ENCODE measurements around the gene HOXD8. TPM values are rescaled to one million over a fixed set of nuclear protein-coding genes. Genes with fewer than 3 reads are reported as not detected.

HOXD8 gene
- total RNA-seq, 1 experiment from 2014 or later: 0.49 TPM

- no peak for DNase-seq (ENCODE audit: low read depth)
Measured at GRCh38 chr2:176090862-176091261, 38.6 kb upstream of the HOXD8 start.

- no peak for DNase-seq (ENCODE audit: low read depth)
Measured at GRCh38 chr2:176091329-176092258, 37.9 kb upstream of the HOXD8 start.

DNA sequence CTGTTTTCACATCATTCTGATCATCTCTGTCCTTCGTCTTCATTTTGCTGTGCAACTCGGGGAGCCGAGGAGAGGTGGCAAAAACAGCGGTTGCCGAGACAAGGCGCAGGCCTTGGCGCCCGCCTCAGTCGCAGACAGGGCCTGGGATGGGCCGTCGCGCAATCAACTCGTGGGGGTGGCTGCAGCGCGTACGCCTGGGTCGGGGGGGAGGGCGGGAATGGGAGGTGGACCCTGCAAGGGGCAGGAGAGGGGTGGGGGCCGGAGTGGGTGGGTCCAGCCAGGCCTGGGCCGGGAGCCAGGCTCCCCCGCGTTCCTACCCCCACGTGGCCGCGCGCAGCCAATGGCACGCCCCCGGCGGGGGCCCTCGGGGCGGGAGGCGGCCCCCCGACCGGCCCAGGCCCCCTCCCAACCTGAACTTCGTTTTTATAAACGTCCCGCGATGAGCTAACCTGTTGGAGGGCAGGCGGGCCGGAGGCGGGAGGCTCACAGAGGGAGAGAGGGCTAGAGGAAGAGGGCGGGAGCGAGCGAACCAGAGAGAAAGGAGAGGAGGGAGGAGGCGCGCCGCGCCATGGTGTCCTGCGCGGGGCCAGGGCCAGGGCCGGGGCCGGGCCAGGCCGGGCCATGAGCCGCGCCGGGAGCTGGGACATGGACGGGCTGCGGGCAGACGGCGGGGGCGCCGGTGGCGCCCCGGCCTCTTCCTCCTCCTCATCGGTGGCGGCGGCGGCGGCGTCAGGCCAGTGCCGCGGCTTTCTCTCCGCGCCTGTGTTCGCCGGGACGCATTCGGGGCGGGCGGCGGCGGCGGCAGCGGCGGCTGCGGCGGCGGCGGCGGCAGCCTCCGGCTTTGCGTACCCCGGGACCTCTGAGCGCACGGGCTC is 37.0 kb upstream of the HOXD8 start, which contains the start of gene HOXD13:
HOXD13 (plus strand) TSS at position 452 of the 875 bp plus-strand sequence; CDS start at position 622, 170 bp downstream.
- DNase-seq (ENCODE audit: low read depth): peak; percentile 54

DNA sequence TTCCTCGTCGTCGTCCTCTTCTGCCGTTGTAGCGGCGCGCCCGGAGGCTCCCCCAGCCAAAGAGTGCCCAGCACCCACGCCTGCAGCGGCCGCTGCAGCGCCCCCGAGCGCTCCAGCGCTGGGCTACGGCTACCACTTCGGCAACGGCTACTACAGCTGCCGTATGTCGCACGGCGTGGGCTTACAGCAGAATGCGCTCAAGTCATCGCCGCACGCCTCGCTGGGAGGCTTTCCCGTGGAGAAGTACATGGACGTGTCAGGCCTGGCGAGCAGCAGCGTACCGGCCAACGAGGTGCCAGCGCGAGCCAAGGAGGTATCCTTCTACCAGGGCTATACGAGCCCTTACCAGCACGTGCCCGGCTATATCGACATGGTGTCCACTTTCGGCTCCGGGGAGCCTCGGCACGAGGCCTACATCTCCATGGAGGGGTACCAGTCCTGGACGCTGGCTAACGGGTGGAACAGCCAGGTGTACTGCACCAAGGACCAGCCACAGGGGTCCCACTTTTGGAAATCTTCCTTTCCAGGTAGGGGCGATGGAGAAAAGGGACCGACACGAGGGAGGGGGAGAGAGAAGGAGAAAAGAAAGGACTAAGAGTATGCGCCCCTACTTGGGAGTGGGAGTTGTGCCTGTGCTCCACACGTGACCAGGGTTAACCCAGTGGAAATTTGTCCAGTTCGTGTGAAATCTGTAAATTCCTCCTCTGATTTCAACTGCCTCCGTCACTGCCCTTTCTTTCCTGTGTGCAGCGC is 36.2 kb upstream of the HOXD8 start:
- DNase-seq (ENCODE audit: low read depth): peak; percentile 55

DNA sequence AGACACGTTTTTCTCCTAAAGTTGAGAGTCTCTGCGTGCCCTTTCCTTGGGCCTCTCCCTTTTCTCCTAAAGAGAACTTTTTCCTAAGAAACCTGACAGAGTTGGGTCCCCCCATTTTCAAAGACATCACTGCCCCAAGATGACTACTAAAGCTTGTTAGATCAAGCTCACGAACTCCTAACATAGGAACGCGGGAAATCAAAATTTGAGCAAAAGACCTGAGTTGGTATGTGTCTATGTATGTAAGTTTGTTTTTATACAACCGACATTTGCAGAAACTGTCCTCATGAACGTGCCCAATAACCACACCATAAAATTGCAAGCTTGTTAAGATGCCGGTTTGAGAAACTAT is 35.6 kb upstream of the HOXD8 start:
- DNase-seq (ENCODE audit: low read depth): no peak

DNA sequence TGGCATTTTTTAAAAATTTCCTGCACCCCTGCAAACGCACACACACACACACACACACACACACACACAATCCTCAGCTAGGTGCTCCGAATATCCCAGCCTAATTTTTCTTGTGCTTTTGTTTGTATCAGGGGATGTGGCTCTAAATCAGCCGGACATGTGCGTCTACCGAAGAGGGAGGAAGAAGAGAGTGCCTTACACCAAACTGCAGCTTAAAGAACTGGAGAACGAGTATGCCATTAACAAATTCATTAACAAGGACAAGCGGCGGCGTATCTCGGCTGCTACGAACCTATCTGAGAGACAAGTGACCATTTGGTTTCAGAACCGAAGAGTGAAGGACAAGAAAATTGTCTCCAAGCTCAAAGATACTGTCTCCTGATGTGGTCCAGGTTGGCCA is 35.2 kb upstream of the HOXD8 start:
- no peak for DNase-seq (ENCODE audit: low read depth)

GRCh38 chr2:176095421-176095820 is 34.1 kb upstream of the HOXD8 start:
- no peak for DNase-seq (ENCODE audit: low read depth)

GRCh38 chr2:176096243-176096985 is 33.1 kb upstream of the HOXD8 start:
- DNase-seq (ENCODE audit: low read depth): peak; percentile 67

GRCh38 chr2:176096986-176097819 is 32.3 kb upstream of the HOXD8 start:
- peak; percentile 84 for DNase-seq (ENCODE audit: low read depth)

- DNase-seq (ENCODE audit: low read depth): no peak
Measured at GRCh38 chr2:176097820-176098365, 31.6 kb upstream of the HOXD8 start.

GRCh38 chr2:176098366-176099158 is 30.9 kb upstream of the HOXD8 start:
- no peak for DNase-seq (ENCODE audit: low read depth)

- DNase-seq (ENCODE audit: low read depth): no peak
Measured at GRCh38 chr2:176099159-176099727, 30.3 kb upstream of the HOXD8 start.

DNA sequence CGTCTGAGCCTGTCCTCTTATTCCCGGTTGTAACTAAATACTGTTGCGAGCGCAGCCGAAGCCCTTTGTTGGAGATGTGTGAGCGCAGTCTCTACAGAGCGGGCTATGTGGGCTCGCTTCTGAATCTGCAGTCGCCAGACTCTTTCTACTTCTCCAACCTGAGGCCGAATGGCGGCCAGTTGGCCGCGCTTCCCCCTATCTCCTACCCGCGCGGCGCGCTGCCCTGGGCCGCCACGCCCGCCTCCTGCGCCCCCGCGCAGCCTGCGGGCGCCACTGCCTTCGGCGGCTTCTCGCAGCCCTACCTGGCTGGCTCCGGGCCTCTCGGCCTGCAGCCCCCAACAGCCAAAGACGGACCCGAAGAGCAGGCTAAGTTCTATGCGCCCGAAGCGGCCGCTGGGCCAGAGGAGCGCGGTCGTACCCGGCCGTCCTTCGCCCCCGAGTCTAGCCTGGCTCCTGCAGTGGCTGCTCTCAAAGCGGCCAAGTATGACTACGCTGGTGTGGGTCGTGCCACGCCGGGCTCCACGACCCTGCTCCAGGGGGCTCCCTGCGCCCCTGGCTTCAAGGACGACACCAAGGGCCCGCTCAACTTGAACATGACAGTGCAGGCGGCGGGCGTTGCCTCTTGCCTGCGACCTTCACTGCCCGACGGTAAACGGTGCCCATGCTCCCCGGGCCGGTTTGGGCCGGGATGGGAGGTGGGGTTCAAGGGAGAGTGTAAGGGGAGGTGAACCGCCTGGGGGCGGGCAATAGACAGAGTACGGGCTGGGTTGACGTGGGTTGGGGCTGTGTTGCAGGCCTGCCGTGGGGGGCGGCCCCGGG is 29.6 kb upstream of the HOXD8 start, which contains the start of gene HOXD12:
HOXD12 (plus strand) TSS at position 68 of the 819 bp plus-strand sequence; CDS start at position 75, 7 bp downstream.
- DNase-seq (ENCODE audit: low read depth): no peak

DNA sequence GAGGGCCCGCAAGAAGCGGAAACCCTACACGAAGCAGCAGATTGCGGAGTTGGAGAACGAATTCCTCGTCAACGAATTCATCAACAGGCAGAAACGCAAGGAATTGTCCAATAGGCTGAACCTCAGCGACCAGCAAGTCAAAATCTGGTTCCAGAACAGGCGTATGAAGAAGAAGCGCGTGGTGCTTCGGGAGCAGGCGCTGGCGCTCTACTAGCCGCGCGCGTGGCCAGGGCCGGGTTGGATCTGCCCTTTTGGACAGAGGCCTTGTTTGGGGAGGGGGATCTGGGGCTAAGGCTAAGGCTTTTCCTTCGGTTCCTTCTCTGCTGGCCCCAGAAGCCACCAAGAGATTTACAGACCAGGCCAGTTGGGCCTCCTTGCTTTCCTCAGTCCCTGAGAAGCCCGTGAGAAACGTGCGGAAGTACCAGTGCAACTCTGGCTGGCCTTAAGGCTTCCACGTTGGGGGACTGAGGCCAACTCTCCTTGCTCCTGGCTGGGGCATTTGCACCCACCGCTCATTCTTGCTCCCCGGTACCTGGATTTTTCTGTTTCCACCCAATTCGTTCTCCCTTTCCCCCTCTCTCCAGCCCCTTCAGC is 28.9 kb upstream of the HOXD8 start:
- no peak for DNase-seq (ENCODE audit: low read depth)

DNA sequence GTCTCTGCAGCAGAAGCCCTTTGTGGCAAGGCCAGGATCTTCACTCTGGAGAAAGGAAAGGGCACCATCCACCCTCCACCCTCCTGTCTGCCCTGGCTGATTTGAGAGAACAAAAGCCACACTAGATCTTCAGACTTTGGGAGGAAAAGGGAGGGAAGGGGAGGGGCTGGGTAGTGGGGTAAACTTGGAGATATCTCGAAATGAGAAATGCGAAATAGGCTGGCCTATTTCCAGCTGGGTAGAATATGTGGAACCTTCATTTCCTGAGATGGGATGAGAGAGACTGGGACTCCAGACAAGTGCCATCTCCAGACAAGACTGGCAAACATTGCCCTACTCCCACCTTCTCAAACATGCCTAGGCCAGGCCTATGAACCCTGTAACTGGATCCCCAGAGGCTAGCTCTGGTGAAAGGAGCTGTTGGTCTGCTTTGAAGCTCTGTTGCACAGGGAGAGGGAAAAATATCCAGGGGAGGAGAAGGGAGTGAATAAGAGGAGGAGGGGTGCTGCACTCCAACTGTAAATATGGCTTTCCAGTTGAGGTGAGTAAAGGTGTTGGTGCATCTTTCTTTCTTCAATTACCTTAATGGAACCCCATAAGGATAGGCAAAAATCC is 28.2 kb upstream of the HOXD8 start:
- no peak for DNase-seq (ENCODE audit: low read depth)

DNA sequence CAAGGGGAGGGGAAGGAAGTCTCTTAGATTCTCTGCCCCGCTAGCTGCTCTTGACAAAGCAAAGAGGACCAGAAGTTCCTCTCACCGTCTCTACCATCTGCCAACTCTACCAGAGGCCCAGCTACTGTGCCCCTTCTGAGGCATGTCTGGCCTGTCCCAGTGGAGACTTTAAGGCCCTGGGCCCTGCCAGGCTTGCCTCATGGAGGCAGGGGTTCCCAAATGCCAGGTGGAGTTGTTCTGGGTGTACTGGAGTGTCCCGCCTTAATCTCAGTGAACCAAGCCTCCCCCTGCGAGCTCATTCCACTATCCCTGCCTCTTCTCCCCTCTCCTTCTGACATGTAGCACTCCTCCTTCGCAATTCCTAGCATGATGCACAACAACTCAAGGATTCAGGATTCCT is 27.7 kb upstream of the HOXD8 start:
- DNase-seq (ENCODE audit: low read depth): no peak

Data from M059J (cell line).